WTC11 (cell line): ENCODE data around the gene USP20. TPM values are rescaled to one million over a fixed set of nuclear protein-coding genes. Genes with fewer than 3 reads are reported as not detected.
A peak's percentile ranks its signal among the peaks of the same experiment; 100 is the strongest.

ENCODE experiments used
- ATAC-seq: fragments of 200-7000 bp; cut with Tn5 transposase; 2 replicates; pipeline ENCODE4 v1.10.0; 2021; ENCODE audit warnings: mild to moderate bottlenecking, moderate library complexity
- CTCF ChIA-PET: fragments of 300-600 bp; sonication (Branson Sonifier 250); formaldehyde crosslinking; loops from one replicate; lab custom pipeline; 2021; ENCODE audit warnings: antibody characterized with exemption; lab: Charles Lee
- POLR2A ChIA-PET: fragments of 350-600 bp; sonication (Branson Sonifier 250); formaldehyde crosslinking; loops from one replicate; lab custom pipeline; 2021; ENCODE audit warnings: antibody characterized with exemption; lab: Charles Lee
- DNase-seq: peaks from one replicate; pipeline ENCODE4 v3.0.0; 2021; ENCODE audit warnings: low spot score
- H3K27ac Mint-ChIP-seq: 2 replicates; pipeline ENCODE4 v1.8.0; 2021; ENCODE audit warnings: mixed read lengths
- H3K27me3 Mint-ChIP-seq: 2 replicates; pipeline ENCODE4 v1.8.0; 2021; ENCODE audit warnings: low read depth, mild to moderate bottlenecking, moderate library complexity, mixed read lengths
- H3K36me3 Mint-ChIP-seq: 2 replicates; pipeline ENCODE4 v1.8.0; 2021; ENCODE audit warnings: mixed read lengths
- H3K4me1 Mint-ChIP-seq: 2 replicates; pipeline ENCODE4 v1.8.0; 2022; ENCODE audit warnings: mixed read lengths
- H3K4me3 Mint-ChIP-seq: 2 replicates; pipeline ENCODE4 v1.8.0; 2021; ENCODE audit warnings: mild to moderate bottlenecking, moderate library complexity, mixed read lengths
- H3K9me3 Mint-ChIP-seq: 2 replicates; pipeline ENCODE4 v1.8.0; 2021; ENCODE audit warnings: mixed read lengths
- ATF1 ChIP-seq: sonication (generic); formaldehyde crosslinking; IDR thresholded peaks from 2 replicates; pipeline ENCODE4 v1.8.1; 2023; ENCODE audit warnings: mild to moderate bottlenecking, moderate library complexity, missing genetic modification reagents
- FOXJ3 ChIP-seq: sonication (generic); formaldehyde crosslinking; IDR thresholded peaks from 2 replicates; pipeline ENCODE4 v1.9.0; 2021; ENCODE audit warnings: missing genetic modification reagents, mild to moderate bottlenecking, borderline replicate concordance
- KAT7 ChIP-seq: sonication (generic); formaldehyde crosslinking; IDR thresholded peaks from 2 replicates; pipeline ENCODE4 v1.8.1; 2023; ENCODE audit warnings: missing genetic modification reagents, mild to moderate bottlenecking, borderline replicate concordance
- NFYB ChIP-seq: sonication (generic); formaldehyde crosslinking; conservative IDR thresholded peaks from 2 replicates; pipeline ENCODE4 v1.8.0; 2022; ENCODE audit warnings: low read depth, missing genetic modification reagents
- NR2C2 ChIP-seq: sonication (generic); formaldehyde crosslinking; IDR thresholded peaks from 2 replicates; pipeline ENCODE4 v1.8.0; 2022; ENCODE audit warnings: mild to moderate bottlenecking, missing genetic modification reagents
- OVOL2 ChIP-seq: fragments of 250-450 bp; sonication (Bioruptor Pico); IDR thresholded peaks from 2 replicates; pipeline ENCODE4 v1.9.0; 2021; ENCODE audit warnings: mild to moderate bottlenecking, borderline replicate concordance
- PRRX2 ChIP-seq: fragments of 250-450 bp; sonication (Bioruptor Pico); IDR thresholded peaks from 2 replicates; pipeline ENCODE4 v1.8.0; 2021; ENCODE audit warnings: mild to moderate bottlenecking
- RELA ChIP-seq: sonication (generic); formaldehyde crosslinking; IDR thresholded peaks from 2 replicates; pipeline ENCODE4 v1.8.1; 2022; ENCODE audit warnings: missing genetic modification reagents, mild to moderate bottlenecking, borderline replicate concordance
- SOX15 ChIP-seq: fragments of 250-450 bp; sonication (Bioruptor Pico); IDR thresholded peaks from 2 replicates; pipeline ENCODE4 v1.9.0; 2021; ENCODE audit warnings: mild to moderate bottlenecking
- ZNF138 ChIP-seq: sonication (generic); formaldehyde crosslinking; conservative IDR thresholded peaks from 2 replicates; pipeline ENCODE4 v1.8.1; 2022; ENCODE audit warnings: mild to moderate bottlenecking, moderate library complexity, missing genetic modification reagents
- ZNF671 ChIP-seq: fragments of 250-450 bp; sonication (Bioruptor Pico); IDR thresholded peaks from 2 replicates; pipeline ENCODE4 v1.8.0; 2021; ENCODE audit warnings: mild to moderate bottlenecking
- total RNA-seq: library from RNA; stranded (reverse); gene quantifications from 3 replicates; pipeline ENCODE4 v1.2.3, GENCODE V29; 2021
- TF ChIP-seq, protein P1 (sequence below): fragments of 200-600 bp; IDR thresholded peaks from 2 replicates; pipeline ENCODE4 v1.8.0; 2022; ENCODE audit warnings: antibody characterized with exemption
- TF ChIP-seq, protein P2 (sequence below): fragments of 250-450 bp; sonication (Bioruptor Pico); IDR thresholded peaks from 2 replicates; pipeline ENCODE4 v1.8.0; 2021; ENCODE audit warnings: mild to moderate bottlenecking
- TF ChIP-seq, protein P3 (sequence below): sonication (generic); formaldehyde crosslinking; IDR thresholded peaks from 2 replicates; pipeline ENCODE4 v1.8.0; 2023; ENCODE audit warnings: missing genetic modification reagents
- TF ChIP-seq, protein P4 (sequence below): sonication (generic); formaldehyde crosslinking; IDR thresholded peaks from 2 replicates; pipeline ENCODE4 v1.8.1; 2023; ENCODE audit warnings: mild to moderate bottlenecking, moderate library complexity, missing genetic modification reagents
- TF ChIP-seq, protein P5 (sequence below): fragments of 250-450 bp; sonication (Bioruptor Pico); IDR thresholded peaks from 2 replicates; pipeline ENCODE4 v1.9.0; 2021; ENCODE audit warnings: mild to moderate bottlenecking, borderline replicate concordance
- TF ChIP-seq, protein P6 (sequence below): sonication (generic); formaldehyde crosslinking; conservative IDR thresholded peaks from 2 replicates; pipeline ENCODE4 v1.8.1; 2022; ENCODE audit warnings: mild to moderate bottlenecking, missing genetic modification reagents
- TF ChIP-seq, protein P7 (sequence below): sonication (generic); formaldehyde crosslinking; IDR thresholded peaks from 2 replicates; pipeline ENCODE4 v1.8.1; 2022; ENCODE audit warnings: mild to moderate bottlenecking, missing genetic modification reagents, moderate library complexity, borderline replicate concordance

Gene USP20
- total RNA-seq, 1 experiment from 2014 or later: 29.3 TPM

DNA sequence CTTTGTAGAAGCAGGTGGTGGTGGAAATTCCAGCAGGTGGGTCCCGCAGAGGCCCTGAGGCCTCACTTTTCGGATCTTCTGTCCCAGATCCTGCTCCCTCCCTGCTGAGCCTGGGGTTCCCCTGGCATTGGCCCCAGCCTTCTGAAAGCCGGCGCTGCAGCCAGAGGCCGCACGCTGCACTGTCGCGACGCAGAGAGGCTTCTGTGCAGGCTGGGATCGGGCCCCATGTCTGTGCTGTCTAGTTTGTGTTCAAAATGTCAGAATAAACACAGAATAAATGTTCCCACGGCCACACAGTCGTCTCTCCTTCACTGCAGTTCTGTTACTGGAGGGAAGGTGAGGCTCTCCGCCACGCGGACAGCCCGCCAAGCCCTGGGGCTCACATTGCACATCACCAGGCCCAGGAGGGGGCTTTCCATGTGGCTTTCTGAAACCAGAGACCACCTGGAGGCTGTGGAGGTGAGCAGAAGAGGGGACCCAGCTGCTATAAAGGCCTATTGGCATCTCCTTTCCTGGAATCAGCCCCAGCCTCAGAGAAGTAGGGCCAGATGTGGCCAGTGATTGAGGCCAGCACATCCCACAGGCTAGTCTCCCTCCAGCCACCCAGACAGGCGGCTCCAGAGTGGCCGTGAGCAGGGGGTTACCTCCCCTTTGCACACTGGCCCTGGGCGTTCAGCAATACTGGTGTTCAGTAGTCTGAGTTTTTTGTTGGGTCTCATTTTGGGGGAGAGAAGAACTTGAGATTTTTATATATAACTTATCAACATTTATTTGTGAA is 46.5 kb downstream of the USP20 start:
- H3K27ac Mint-ChIP-seq: no peak overlapping the region; the same call in 1 of the 2 replicates
- CTCF ChIA-PET: no interaction called here
- H3K36me3 Mint-ChIP-seq: no peaks in the 10 kb centered on the region
- ATAC-seq (no peak), DNase-seq (no peak)
- no peaks in the 10 kb centered on the region for H3K27me3 Mint-ChIP-seq
- TF ChIP-seq FOXJ3: no peak
- TF ChIP-seq, protein P1, sequence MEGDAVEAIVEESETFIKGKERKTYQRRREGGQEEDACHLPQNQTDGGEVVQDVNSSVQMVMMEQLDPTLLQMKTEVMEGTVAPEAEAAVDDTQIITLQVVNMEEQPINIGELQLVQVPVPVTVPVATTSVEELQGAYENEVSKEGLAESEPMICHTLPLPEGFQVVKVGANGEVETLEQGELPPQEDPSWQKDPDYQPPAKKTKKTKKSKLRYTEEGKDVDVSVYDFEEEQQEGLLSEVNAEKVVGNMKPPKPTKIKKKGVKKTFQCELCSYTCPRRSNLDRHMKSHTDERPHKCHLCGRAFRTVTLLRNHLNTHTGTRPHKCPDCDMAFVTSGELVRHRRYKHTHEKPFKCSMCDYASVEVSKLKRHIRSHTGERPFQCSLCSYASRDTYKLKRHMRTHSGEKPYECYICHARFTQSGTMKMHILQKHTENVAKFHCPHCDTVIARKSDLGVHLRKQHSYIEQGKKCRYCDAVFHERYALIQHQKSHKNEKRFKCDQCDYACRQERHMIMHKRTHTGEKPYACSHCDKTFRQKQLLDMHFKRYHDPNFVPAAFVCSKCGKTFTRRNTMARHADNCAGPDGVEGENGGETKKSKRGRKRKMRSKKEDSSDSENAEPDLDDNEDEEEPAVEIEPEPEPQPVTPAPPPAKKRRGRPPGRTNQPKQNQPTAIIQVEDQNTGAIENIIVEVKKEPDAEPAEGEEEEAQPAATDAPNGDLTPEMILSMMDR: no peak
- TF ChIP-seq, protein P2, sequence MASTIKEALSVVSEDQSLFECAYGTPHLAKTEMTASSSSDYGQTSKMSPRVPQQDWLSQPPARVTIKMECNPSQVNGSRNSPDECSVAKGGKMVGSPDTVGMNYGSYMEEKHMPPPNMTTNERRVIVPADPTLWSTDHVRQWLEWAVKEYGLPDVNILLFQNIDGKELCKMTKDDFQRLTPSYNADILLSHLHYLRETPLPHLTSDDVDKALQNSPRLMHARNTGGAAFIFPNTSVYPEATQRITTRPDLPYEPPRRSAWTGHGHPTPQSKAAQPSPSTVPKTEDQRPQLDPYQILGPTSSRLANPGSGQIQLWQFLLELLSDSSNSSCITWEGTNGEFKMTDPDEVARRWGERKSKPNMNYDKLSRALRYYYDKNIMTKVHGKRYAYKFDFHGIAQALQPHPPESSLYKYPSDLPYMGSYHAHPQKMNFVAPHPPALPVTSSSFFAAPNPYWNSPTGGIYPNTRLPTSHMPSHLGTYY (CRISPR knock-in tag): no peak
- no peak for TF ChIP-seq ATF1 (CRISPR knock-in tag)
- TF ChIP-seq ZNF138 (CRISPR knock-in tag): no peak
- no peak for TF ChIP-seq SOX15
- H3K4me1 Mint-ChIP-seq: peaks cover 25% of the 10 kb centered on the region
- no peaks in the 10 kb centered on the region for H3K9me3 Mint-ChIP-seq
- POLR2A ChIA-PET: interaction anchor here (1.3 kb wide), 1 partner anchor 14 kb away, joined by 3 read pairs; no protein-coding TSS in a partner anchor
- H3K4me3 Mint-ChIP-seq: no peak overlapping the region

DNA sequence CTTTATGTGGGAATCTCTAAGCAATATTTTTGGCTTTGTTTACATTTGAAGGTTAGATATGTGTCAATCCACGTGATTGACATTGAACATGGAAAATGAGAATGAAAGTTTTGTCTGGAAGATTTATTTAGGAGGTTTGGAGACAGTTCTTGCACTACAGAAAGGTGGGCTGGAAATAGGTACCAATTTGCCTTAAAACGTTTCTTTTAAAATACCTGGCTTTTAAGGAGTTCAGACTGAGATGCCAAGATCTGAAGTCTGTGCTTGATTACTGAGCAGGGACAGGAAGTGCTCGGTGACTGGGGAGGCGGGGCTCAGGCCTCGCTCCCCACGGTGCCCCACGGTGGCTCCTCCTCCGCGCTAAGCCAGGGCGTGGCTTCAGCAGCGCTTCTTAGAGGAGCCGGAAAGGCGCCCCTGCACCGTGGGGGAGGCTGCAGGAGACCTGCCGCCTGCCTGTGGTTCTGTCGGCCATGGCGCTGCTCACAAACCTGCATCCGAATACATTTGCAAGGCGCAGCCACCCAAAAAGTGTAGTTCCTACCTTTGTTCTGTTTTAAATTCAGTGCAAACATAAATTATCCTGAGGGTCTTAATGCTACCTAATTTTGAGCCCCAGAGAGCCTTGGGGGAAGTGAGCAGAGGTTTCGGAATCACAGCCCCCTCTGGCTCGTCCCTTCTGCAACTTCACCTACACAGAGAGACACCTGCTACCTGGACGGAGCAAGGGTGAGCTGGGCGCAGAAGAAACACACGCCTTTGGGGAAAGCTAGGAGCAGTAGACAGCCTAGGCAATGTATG is 49.2 kb downstream of the USP20 start:
- ChIA-PET POLR2A (interaction anchor here (0.7 kb wide), 1 partner anchor 84 kb away, joined by 3 read pairs; no protein-coding TSS in a partner anchor), CTCF (interaction anchor here (0.6 to 1.5 kb wide), 5 partner anchors 9 to 215 kb away, joined by 3 to 5 read pairs (median 4); no protein-coding TSS in a partner anchor)
- H3K4me1 Mint-ChIP-seq: peaks cover 51% of the 10 kb centered on the region
- H3K36me3 Mint-ChIP-seq: no peaks in the 10 kb centered on the region
- ATAC-seq (peak; percentile 86), DNase-seq (peak; percentile 91)
- no peaks in the 10 kb centered on the region for H3K9me3 Mint-ChIP-seq
- no peaks in the 10 kb centered on the region for H3K27me3 Mint-ChIP-seq
- H3K27ac Mint-ChIP-seq: peak overlapping the region; percentile 90
- peak overlapping the region; percentile 63 for H3K4me3 Mint-ChIP-seq
- TF ChIP-seq RELA (CRISPR knock-in tag) (no peak), NR2C2 (no peak), OVOL2 (CRISPR knock-in tag) (no peak), NFYB (no peak), KAT7 (CRISPR knock-in tag) (no peak), PRRX2 (CRISPR knock-in tag) (no peak), ZNF671 (CRISPR knock-in tag) (no peak), FOXJ3 (no peak)
- TF ChIP-seq, protein P3, sequence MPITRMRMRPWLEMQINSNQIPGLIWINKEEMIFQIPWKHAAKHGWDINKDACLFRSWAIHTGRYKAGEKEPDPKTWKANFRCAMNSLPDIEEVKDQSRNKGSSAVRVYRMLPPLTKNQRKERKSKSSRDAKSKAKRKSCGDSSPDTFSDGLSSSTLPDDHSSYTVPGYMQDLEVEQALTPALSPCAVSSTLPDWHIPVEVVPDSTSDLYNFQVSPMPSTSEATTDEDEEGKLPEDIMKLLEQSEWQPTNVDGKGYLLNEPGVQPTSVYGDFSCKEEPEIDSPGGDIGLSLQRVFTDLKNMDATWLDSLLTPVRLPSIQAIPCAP: no peak
- TF ChIP-seq, protein P4, sequence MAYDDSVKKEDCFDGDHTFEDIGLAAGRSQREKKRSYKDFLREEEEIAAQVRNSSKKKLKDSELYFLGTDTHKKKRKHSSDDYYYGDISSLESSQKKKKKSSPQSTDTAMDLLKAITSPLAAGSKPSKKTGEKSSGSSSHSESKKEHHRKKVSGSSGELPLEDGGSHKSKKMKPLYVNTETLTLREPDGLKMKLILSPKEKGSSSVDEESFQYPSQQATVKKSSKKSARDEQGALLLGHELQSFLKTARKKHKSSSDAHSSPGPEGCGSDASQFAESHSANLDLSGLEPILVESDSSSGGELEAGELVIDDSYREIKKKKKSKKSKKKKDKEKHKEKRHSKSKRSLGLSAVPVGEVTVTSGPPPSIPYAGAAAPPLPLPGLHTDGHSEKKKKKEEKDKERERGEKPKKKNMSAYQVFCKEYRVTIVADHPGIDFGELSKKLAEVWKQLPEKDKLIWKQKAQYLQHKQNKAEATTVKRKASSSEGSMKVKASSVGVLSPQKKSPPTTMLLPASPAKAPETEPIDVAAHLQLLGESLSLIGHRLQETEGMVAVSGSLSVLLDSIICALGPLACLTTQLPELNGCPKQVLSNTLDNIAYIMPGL (CRISPR knock-in tag): peak; percentile 3; the same call in 1 of the 2 replicates
- TF ChIP-seq, protein P5, sequence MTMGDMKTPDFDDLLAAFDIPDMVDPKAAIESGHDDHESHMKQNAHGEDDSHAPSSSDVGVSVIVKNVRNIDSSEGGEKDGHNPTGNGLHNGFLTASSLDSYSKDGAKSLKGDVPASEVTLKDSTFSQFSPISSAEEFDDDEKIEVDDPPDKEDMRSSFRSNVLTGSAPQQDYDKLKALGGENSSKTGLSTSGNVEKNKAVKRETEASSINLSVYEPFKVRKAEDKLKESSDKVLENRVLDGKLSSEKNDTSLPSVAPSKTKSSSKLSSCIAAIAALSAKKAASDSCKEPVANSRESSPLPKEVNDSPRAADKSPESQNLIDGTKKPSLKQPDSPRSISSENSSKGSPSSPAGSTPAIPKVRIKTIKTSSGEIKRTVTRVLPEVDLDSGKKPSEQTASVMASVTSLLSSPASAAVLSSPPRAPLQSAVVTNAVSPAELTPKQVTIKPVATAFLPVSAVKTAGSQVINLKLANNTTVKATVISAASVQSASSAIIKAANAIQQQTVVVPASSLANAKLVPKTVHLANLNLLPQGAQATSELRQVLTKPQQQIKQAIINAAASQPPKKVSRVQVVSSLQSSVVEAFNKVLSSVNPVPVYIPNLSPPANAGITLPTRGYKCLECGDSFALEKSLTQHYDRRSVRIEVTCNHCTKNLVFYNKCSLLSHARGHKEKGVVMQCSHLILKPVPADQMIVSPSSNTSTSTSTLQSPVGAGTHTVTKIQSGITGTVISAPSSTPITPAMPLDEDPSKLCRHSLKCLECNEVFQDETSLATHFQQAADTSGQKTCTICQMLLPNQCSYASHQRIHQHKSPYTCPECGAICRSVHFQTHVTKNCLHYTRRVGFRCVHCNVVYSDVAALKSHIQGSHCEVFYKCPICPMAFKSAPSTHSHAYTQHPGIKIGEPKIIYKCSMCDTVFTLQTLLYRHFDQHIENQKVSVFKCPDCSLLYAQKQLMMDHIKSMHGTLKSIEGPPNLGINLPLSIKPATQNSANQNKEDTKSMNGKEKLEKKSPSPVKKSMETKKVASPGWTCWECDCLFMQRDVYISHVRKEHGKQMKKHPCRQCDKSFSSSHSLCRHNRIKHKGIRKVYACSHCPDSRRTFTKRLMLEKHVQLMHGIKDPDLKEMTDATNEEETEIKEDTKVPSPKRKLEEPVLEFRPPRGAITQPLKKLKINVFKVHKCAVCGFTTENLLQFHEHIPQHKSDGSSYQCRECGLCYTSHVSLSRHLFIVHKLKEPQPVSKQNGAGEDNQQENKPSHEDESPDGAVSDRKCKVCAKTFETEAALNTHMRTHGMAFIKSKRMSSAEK (CRISPR knock-in tag): no peak
- TF ChIP-seq, protein P6, sequence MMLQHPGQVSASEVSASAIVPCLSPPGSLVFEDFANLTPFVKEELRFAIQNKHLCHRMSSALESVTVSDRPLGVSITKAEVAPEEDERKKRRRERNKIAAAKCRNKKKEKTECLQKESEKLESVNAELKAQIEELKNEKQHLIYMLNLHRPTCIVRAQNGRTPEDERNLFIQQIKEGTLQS (CRISPR knock-in tag): no peak
- TF ChIP-seq, protein P7, sequence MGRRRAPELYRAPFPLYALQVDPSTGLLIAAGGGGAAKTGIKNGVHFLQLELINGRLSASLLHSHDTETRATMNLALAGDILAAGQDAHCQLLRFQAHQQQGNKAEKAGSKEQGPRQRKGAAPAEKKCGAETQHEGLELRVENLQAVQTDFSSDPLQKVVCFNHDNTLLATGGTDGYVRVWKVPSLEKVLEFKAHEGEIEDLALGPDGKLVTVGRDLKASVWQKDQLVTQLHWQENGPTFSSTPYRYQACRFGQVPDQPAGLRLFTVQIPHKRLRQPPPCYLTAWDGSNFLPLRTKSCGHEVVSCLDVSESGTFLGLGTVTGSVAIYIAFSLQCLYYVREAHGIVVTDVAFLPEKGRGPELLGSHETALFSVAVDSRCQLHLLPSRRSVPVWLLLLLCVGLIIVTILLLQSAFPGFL (CRISPR knock-in tag): no peak
